Stomach (tissue), 9 donors: Measurements from ENCODE around the gene PLXNA2. TPM values are rescaled to one million over a fixed set of nuclear protein-coding genes. Genes with fewer than 3 reads are reported as not detected.
A peak's percentile ranks its signal among the peaks of the same experiment; 100 is the strongest.

Experiments
- DNase-seq, 2 donors: peaks; one replicate each; pipeline versions ENCODE4 v3.0.0 to v3.0.0-alpha.2; 2013 to 2019
- H3K27ac ChIP-seq, 5 donors: fragments of 200-600 bp in 4 of 5; sonication (generic) in 4 of 5; one replicate each; pipeline ENCODE4 v1.5.1; 2013 to 2019; ENCODE audit warnings: mild to moderate bottlenecking in 1 of 5, moderate library complexity in 1 of 5
- H3K27me3 ChIP-seq, 3 donors: fragments of 200-600 bp; sonication (generic); one replicate each; pipeline ENCODE4 v1.5.1; 2017 to 2019; ENCODE audit warnings: mixed run types in 1 of 3
- H3K36me3 ChIP-seq, 4 donors: fragments of 200-600 bp; sonication (generic); 1 replicate in 3 of 4; 2 replicates in 1 of 4; pipeline ENCODE4 v1.5.1; 2016 to 2019
- H3K4me1 ChIP-seq, 4 donors: fragments of 200-600 bp; sonication (generic); one replicate each; pipeline ENCODE4 v1.5.1; 2016 to 2019
- H3K4me3 ChIP-seq, 4 donors: fragments of 200-600 bp; sonication (generic) in 3 of 4; one replicate each; pipeline ENCODE4 v1.5.1; 2016 to 2019; ENCODE audit warnings: mild to moderate bottlenecking in 1 of 4
- H3K9me3 ChIP-seq, 4 donors: fragments of 200-600 bp; sonication (generic); one replicate each; pipeline ENCODE4 v1.5.1; 2016 to 2019
- EP300 ChIP-seq: sonication (generic); formaldehyde crosslinking; IDR thresholded peaks from one replicate; pipeline ENCODE4 v1.6.1; 2017; ENCODE audit warnings: antibody characterized with exemption
- POLR2A ChIP-seq, 4 donors: fragments of 450-650 bp; IDR thresholded peaks; one replicate each; pipeline ENCODE4 v1.6.1; 2016; ENCODE audit warnings: antibody characterized with exemption in 4 of 4, control low read depth in 2 of 4, mild to moderate bottlenecking in 1 of 4, moderate library complexity in 1 of 4
- POLR2AphosphoS5 ChIP-seq, 3 donors: sonication (generic); formaldehyde crosslinking; IDR thresholded peaks; one replicate each; pipeline ENCODE4 v1.6.1; 2016; ENCODE audit warnings: antibody characterized with exemption in 3 of 3
- WGBS, 5 donors: extraction: QIAGEN DNeasy Blood & Tissue Kit in 3 of 5; methylation state at CpG; one replicate each; pipeline versions ENCODE4 v1.1.5 to v1.1.7; 2013 to 2018; 5-methylcytosine and 5-hydroxymethylcytosine counted together
- intact Hi-C: fragments of 100-400 bp; cut with DNase I; formaldehyde crosslinking; loops from one replicate; pipeline ENCODE4 v1.15.1; 2023; ENCODE audit warnings: low total_unique reads
- polyA plus RNA-seq, 3 donors: library from polyadenylated mRNA; stranded (reverse); fragments of 200-250 nt; gene quantifications; one replicate each; pipeline ENCODE4 v1.2.3, GENCODE V29; 2013
- total RNA-seq, 5 donors: library from RNA; depleted of rRNA; stranded (reverse); fragments of >200 nt; gene quantifications; one replicate each; pipeline versions ENCODE4 v1.1.0 to v1.2.3, GENCODE V29; 2014 to 2016
- TF ChIP-seq, protein P1 (sequence below), 7 experiments: fragments of 450-650 bp in 4 of 7; fragments of 200-600 bp in 3 of 7; sonication (generic) in 3 of 7; IDR thresholded peaks; one replicate each; pipeline ENCODE4 v1.5.1; 2016 to 2019; ENCODE audit warnings: antibody characterized with exemption in 7 of 7, control low read depth in 2 of 7, mild to moderate bottlenecking in 1 of 7
- donor health status: healthy with polysubstance abuse.
- donor health status: Bipolar disorder and iron deficiency.
- donor health status: healthy.

The PLXNA2 gene
- total and polyA plus RNA-seq, 8 donors = 2.7 to 185 (median 28.7) TPM

- Histone ChIP-seq H3K27me3 (peaks cover 0 to 19% (median 0%) of the 10 kb centered on the region in 3 donors), H3K9me3 (no peaks in the 10 kb centered on the region), H3K36me3 (no peaks in the 10 kb centered on the region), H3K27ac (peak overlapping the region; percentile 88 to 97 (median 92)), H3K4me1 (peaks cover 81 to 88% (median 87%) of the 10 kb centered on the region in 4 donors), H3K4me3 (peak overlapping the region in 3 of 4 donors; percentile 9 to 83 (median 31))
- intact Hi-C loops = loop anchor here (10.0 kb wide), 1 partner anchor 105 kb away; no protein-coding TSS in a partner anchor
- WGBS, 5 donors = 29 to 49% (median 44%) methylated on average over 10 of the region's 10 CpGs
- no peak for TF ChIP-seq EP300
- TF ChIP-seq POLR2AphosphoS5 (IDR thresholded peaks at IDR 0.05) = peak in 2 of 3 donors; percentile 44 to 50
- TF ChIP-seq POLR2A (IDR thresholded peaks at IDR 0.05) = no peak
- TF ChIP-seq, protein P1, sequence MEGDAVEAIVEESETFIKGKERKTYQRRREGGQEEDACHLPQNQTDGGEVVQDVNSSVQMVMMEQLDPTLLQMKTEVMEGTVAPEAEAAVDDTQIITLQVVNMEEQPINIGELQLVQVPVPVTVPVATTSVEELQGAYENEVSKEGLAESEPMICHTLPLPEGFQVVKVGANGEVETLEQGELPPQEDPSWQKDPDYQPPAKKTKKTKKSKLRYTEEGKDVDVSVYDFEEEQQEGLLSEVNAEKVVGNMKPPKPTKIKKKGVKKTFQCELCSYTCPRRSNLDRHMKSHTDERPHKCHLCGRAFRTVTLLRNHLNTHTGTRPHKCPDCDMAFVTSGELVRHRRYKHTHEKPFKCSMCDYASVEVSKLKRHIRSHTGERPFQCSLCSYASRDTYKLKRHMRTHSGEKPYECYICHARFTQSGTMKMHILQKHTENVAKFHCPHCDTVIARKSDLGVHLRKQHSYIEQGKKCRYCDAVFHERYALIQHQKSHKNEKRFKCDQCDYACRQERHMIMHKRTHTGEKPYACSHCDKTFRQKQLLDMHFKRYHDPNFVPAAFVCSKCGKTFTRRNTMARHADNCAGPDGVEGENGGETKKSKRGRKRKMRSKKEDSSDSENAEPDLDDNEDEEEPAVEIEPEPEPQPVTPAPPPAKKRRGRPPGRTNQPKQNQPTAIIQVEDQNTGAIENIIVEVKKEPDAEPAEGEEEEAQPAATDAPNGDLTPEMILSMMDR (IDR thresholded peaks at IDR 0.05) = no peak
- DNase-seq = peak; percentile 67 to 79
These were observed 4.5 kb downstream of the PLXNA2 start for GRCh38 chr1:208239473-208240381.

GRCh38 chr1:208238710-208239472 lies 5.3 kb downstream of the PLXNA2 start:
- WGBS, 5 donors = 25 to 30% (median 26%) methylated on average over 9 of the region's 9 CpGs
- TF ChIP-seq, protein P1 (IDR thresholded peaks at IDR 0.05) = peak in 5 of 7 experiments; percentile 28 to 74 (median 71)
- TF ChIP-seq POLR2AphosphoS5 (IDR thresholded peaks at IDR 0.05) = no peak
- no peak for TF ChIP-seq POLR2A (IDR thresholded peaks at IDR 0.05)
- no peak for TF ChIP-seq EP300
- peak in 1 of 2 donors; percentile 78 for DNase-seq
- intact Hi-C loops = no loop called here
- Histone ChIP-seq H3K4me1 (peaks cover 83 to 93% (median 90%) of the 10 kb centered on the region in 4 donors), H3K9me3 (no peaks in the 10 kb centered on the region), H3K36me3 (no peaks in the 10 kb centered on the region), H3K27ac (peak overlapping the region; percentile 88 to 97 (median 92)), H3K4me3 (peak overlapping the region in 3 of 4 donors; percentile 9 to 83 (median 31)), H3K27me3 (peaks cover 0 to 19% (median 0%) of the 10 kb centered on the region in 3 donors)

- intact Hi-C loops = no loop called here
- peaks cover 0 to 7% (median 0%) of the 10 kb centered on the region in 3 donors for H3K27me3 ChIP-seq
These were observed 6.9 kb downstream of the PLXNA2 start for GRCh38 chr1:208237241-208237640.

More at GRCh38 chr1:208237241-208237640, 6.9 kb downstream of the PLXNA2 start:
- Histone ChIP-seq H3K4me1 (peaks cover 90 to 100% (median 97%) of the 10 kb centered on the region in 4 donors), H3K27ac (peak overlapping the region in 4 of 5 donors; percentile 82 to 97 (median 92)), H3K4me3 (no peak overlapping the region), H3K36me3 (no peaks in the 10 kb centered on the region), H3K9me3 (no peaks in the 10 kb centered on the region)
- TF ChIP-seq, protein P1 (IDR thresholded peaks at IDR 0.05) = no peak
- TF ChIP-seq POLR2A (IDR thresholded peaks at IDR 0.05) (no peak), POLR2AphosphoS5 (IDR thresholded peaks at IDR 0.05) (no peak), EP300 (no peak)
- WGBS, 5 donors = 66 to 81% (median 72%) methylated on average over 8 of the region's 8 CpGs
- no peak for DNase-seq
